K562 (cell line): ENCODE measurements around the gene LIF. TPM values are rescaled to one million over a fixed set of nuclear protein-coding genes. Genes with fewer than 3 reads are reported as not detected.

Experiments
- ATAC-seq: fragments of 200-7000 bp; cut with Tn5 transposase; 3 replicates; pipeline ENCODE4 v1.9.1; 2020; ENCODE audit warnings: moderate library complexity
- BruUV-seq: library from RNA; stranded (reverse); fragments of 400-500 nt; replicated peaks from 2 replicates; lab custom pipeline; 2021; lab: Mats Ljungman, UMichigan
- CTCF ChIA-PET: fragments of 300-600 bp; formaldehyde crosslinking; extraction: SDS; loops from one replicate; lab custom pipeline; 2021; ENCODE audit warnings: low intra/inter-chr PET ratio; lab: Yijun Ruan, JAX
- POLR2A ChIA-PET: fragments of 300-600, 350-650 bp; sonication (Branson Sonifier 250); formaldehyde crosslinking; extraction: SDS; loops from one replicate; lab custom pipeline; 2021; ENCODE audit warnings: antibody characterized with exemption, inconsistent platforms; lab: Yijun Ruan, JAX
- DNase-seq, 4 experiments: peaks; one replicate each; pipeline versions ENCODE4 v3.0.0 to v3.0.0-alpha.2; 2011 to 2018; ENCODE audit warnings: low spot score in 3 of 4, mixed read lengths in 3 of 4; ENCODE audit errors: extremely low read depth in 1 of 4
- FAIRE-seq: peaks from 2 replicates; lab custom pipeline; 2011; peaks lifted over from hg19 to GRCh38; lab: Jason Lieb, UNC
- H2AFZ ChIP-seq: 2 replicates; pipeline ENCODE4 v1.6.0; 2011; ENCODE audit warnings: low read depth, low read length, control low read depth, inconsistent platforms
- H3K27ac ChIP-seq: fragments of 200-600 bp; 3 replicates; pipeline ENCODE4 v1.8.0; 2011; ENCODE audit warnings: low read depth, mild to moderate bottlenecking, control low read depth, inconsistent platforms, low read length, moderate library complexity, mixed read lengths; ENCODE audit errors: extremely low read depth
- H3K27me3 ChIP-seq, 2 experiments: fragments of 300-600 bp in 1 of 2; 2 replicates in 1 of 2; 3 replicates in 1 of 2; pipeline versions ENCODE4 v1.6.0 to v1.8.0; 2011; ENCODE audit warnings: inconsistent platforms in 2 of 2, low read length in 2 of 2, mild to moderate bottlenecking in 1 of 2, mixed read lengths in 1 of 2, moderate library complexity in 1 of 2; ENCODE audit not compliant: control insufficient read depth in 2 of 2, insufficient read depth in 2 of 2
- H3K36me3 ChIP-seq: fragments of 300-600 bp; 3 replicates; pipeline ENCODE4 v1.8.0; 2011; ENCODE audit warnings: mild to moderate bottlenecking, low read length, inconsistent platforms; ENCODE audit not compliant: control insufficient read depth, insufficient read depth
- H3K4me1 ChIP-seq, 2 experiments: fragments of 200-600 bp in 1 of 2; replicated peaks in 1 of 2; 2 replicates in 1 of 2; 3 replicates in 1 of 2; pipeline versions ENCODE4 v1.5.1 to v1.8.0; 2011; ENCODE audit warnings: inconsistent platforms in 2 of 2, low read length in 2 of 2, mild to moderate bottlenecking in 1 of 2, mixed read lengths in 1 of 2, moderate library complexity in 1 of 2; ENCODE audit not compliant: control insufficient read depth in 2 of 2, insufficient read depth in 2 of 2
- H3K4me2 ChIP-seq: 2 replicates; pipeline ENCODE4 v1.6.1; 2011; ENCODE audit warnings: low read length, control low read depth, inconsistent platforms, mixed read lengths; ENCODE audit not compliant: insufficient read depth
- H3K4me3 ChIP-seq: fragments of 200-600 bp; sonication (generic), shearing (Covaris generic); 2 replicates; pipeline ENCODE4 v1.5.1; 2016; ENCODE audit warnings: control low read depth, inconsistent platforms
- H3K79me2 ChIP-seq: fragments of 200-600 bp; 3 replicates; pipeline ENCODE4 v1.8.0; 2011; ENCODE audit warnings: low read length, inconsistent platforms; ENCODE audit not compliant: control insufficient read depth, insufficient read depth
- H3K9ac ChIP-seq, 2 experiments: 2 replicates each; pipeline versions ENCODE4 v1.6.0 to v1.6.1; 2011; ENCODE audit warnings: low read depth in 2 of 2, low read length in 2 of 2, control low read depth in 1 of 2, inconsistent platforms in 1 of 2, mild to moderate bottlenecking in 1 of 2, mixed read lengths in 1 of 2; ENCODE audit not compliant: insufficient read depth in 1 of 2
- H3K9me1 ChIP-seq: one replicate; pipeline ENCODE4 v1.6.0; 2011; ENCODE audit warnings: inconsistent platforms, mild to moderate bottlenecking, low read length, moderate library complexity; ENCODE audit not compliant: control insufficient read depth, insufficient read depth
- H3K9me3 ChIP-seq: replicated peaks from 2 replicates; pipeline ENCODE4 v1.5.1; 2011; ENCODE audit warnings: low read depth, low read length, inconsistent platforms; ENCODE audit not compliant: control insufficient read depth, insufficient read depth
- H4K20me1 ChIP-seq: replicated peaks from 2 replicates; pipeline ENCODE4 v1.6.1; 2011; ENCODE audit warnings: low read length, inconsistent platforms, mixed read lengths; ENCODE audit not compliant: control insufficient read depth, insufficient read depth
- NCOA6 ChIP-seq: fragments of 450-650 bp; IDR thresholded peaks from 2 replicates; pipeline ENCODE4 v1.6.1; 2017; ENCODE audit warnings: mild to moderate bottlenecking
- NFIC ChIP-seq: fragments of 450-650 bp; IDR thresholded peaks from 2 replicates; pipeline ENCODE4 v1.6.1; 2017; ENCODE audit warnings: mild to moderate bottlenecking, inconsistent platforms
- PHB ChIP-seq: fragments of 250-450 bp; sonication (Bioruptor Pico); IDR thresholded peaks from 2 replicates; pipeline ENCODE4 v1.5.0; 2021
- POU5F1 ChIP-seq: fragments of 150-350 bp; IDR thresholded peaks from 2 replicates; pipeline ENCODE4 v1.6.1; 2014; ENCODE audit warnings: borderline replicate concordance, low read length, low read depth, mild to moderate bottlenecking; ENCODE audit not compliant: partially characterized antibody
- SMARCC2 ChIP-seq: fragments of 450-650 bp; IDR thresholded peaks from 2 replicates; pipeline ENCODE4 v1.6.1; 2017; ENCODE audit warnings: antibody characterized with exemption, moderate library complexity, mild to moderate bottlenecking, low read depth
- ZNF239 ChIP-seq: fragments of 250-450 bp; sonication (Bioruptor Pico); IDR thresholded peaks from 2 replicates; pipeline ENCODE4 v1.4.0; 2020; ENCODE audit warnings: mild to moderate bottlenecking
- WGBS: fragments of 100-300 bp; shearing (Covaris generic); methylation state at CpG from one replicate; pipeline ENCODE4 v1.1.6; 2016; ENCODE audit warnings: low coverage, mixed read lengths; ENCODE audit not compliant: insufficient coverage; ENCODE audit errors: missing lambda C conversion rate; 5-methylcytosine and 5-hydroxymethylcytosine counted together
- in situ Hi-C: fragments of 300-500 bp; cut with MboI; formaldehyde crosslinking; loops from 4 replicates; pipeline ENCODE4 v1.15.0; 2018; ENCODE audit warnings: inconsistent platforms, mixed read lengths
- intact Hi-C: fragments of 100-400 bp; cut with micrococcal nuclease; formaldehyde crosslinking; loops from 2 replicates; pipeline ENCODE4 v1.14.2; 2022
- polyA plus RNA-seq, 8 experiments: library from polyadenylated mRNA; depleted of rRNA in 4 of 8; stranded (reverse) in 5 of 8; unstranded in 3 of 8; fragments of >200 nt; fragmentation: Nextera tagmentation in 2 of 8; fragmentation: Illumina TruSeq in 1 of 8; extraction: Ambion mirVana in 2 of 8; extraction: Trizol in 1 of 8; gene quantifications; 2 replicates each; pipeline versions ENCODE4 v1.2.1 to v1.2.3, GENCODE V29; 2011 to 2014; ENCODE audit warnings: inconsistent platforms in 1 of 8, missing spikeins in 1 of 8
- total RNA-seq, 7 experiments: library from RNA; depleted of rRNA in 6 of 7; stranded (reverse); fragments of >200 nt in 6 of 7; fragmentation: Illumina TruSeq in 2 of 7; extraction: Trizol in 2 of 7; gene quantifications; 2 replicates each; pipeline versions ENCODE4 v1.2.1 to v1.2.3, GENCODE V29; 2011 to 2021; ENCODE audit warnings: low replicate concordance in 1 of 7
- TF ChIP-seq, protein P1 (sequence below): sonication (generic); formaldehyde crosslinking; IDR thresholded peaks from 2 replicates; pipeline ENCODE4 v1.8.0; 2022; ENCODE audit warnings: mild to moderate bottlenecking, missing genetic modification reagents
- TF ChIP-seq, protein P2 (sequence below): fragments of 450-650 bp; IDR thresholded peaks from one replicate; pipeline ENCODE4 v1.6.1; 2018; ENCODE audit warnings: mild to moderate bottlenecking, moderate library complexity; ENCODE audit not compliant: partially characterized antibody
- TF ChIP-seq, protein P3 (sequence below), 2 experiments: IDR thresholded peaks; 2 replicates each; pipeline ENCODE4 v1.6.1; 2012; ENCODE audit warnings: improper control_type of control experiment in 2 of 2, low read depth in 2 of 2, low read length in 2 of 2, borderline replicate concordance in 1 of 2

The LIF gene
- total and polyA plus RNA-seq, 9 of the 15 experiments (the other 6 are each of a cell fraction or from before 2014, with no cell fraction given) = 0.05 to 0.39 (median 0.18) TPM; not detected in 3

DNA sequence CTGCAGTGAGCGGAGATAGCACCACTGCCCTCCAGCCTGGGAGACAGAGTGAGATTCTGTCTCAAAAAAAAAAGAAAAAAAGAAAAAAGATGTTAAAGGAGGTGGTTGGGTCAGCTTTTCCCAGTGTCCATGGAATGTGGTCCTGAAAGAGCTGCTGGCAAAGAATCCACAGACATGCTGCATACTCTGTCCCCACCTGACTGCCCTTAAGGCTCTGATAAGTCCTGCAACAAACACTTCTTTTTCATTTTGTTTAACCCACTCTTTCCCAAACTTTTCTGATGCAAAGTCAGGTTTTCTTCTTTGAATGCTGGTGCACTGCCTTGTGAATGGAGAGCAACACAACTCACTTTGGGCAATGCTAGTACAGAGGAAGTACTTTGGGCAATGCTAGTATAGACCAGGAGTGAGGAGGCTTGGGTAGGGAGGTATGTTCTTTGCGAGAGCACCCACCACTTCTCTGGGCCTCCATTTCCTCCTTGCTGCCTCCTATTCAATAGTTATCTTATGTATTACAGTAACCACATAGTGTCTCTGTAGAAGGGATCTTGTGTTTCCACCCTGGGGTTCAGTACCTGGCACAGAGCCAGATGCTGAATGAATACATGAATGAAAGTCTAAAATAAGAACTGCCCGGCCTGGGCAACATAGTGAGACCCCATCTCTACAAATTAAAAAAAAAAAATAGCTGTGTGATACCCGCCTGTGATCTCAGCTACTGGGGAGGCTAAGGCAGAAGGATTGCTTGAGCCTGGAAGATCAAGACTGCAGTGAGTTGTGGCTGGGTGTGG is 18.9 kb downstream of the LIF start (continued):
- TF ChIP-seq NFIC (peak; percentile 93), PHB (CRISPR knock-in tag) (no peak), ZNF239 (peak; percentile 98), POU5F1 (no peak)

DNA sequence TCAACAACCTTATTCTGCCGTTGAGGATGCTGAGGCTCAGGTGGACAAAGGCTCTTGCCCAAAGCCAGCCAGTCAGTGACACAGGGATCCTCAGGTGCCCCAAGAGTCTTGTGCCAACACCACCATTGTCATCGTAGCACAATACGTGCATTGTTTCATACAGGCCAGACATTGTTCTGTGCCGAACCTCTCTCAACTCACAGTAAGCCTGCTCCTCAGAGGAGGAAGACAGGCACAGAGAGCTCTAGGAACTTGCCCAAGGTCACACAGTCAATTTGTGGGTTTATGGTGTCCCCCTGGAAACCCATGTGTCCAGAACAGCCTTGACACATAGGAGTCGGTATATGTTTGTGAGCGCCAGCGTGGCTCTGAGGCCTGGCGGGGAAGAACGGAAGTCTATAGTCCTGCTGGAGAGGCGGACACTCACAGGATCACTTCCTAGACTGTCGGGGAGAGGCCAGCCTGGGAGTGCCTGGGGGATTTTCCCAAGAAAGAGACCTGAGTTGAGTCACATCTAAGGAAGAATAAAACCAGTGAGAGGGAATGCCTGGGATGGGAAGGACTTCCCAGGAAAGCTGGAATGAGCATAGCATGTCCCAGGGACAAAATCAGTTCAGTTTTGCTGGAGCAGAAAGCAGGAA is 20.2 kb downstream of the LIF start:
- no peak for DNase-seq
- CTCF ChIA-PET = interaction anchor here (0.6 kb wide), 1 partner anchor 595 kb away, joined by 3 read pairs; no protein-coding TSS in a partner anchor
- no peak for ATAC-seq
- no peak overlapping the region for H3K4me3 ChIP-seq
- 21% methylated on average over 7 of the region's 11 CpGs for WGBS
- no peak overlapping the region for H2AFZ ChIP-seq
- no peaks in the 10 kb centered on the region for H3K79me2 ChIP-seq
- no peaks in the 10 kb centered on the region for H3K36me3 ChIP-seq
- no peak overlapping the region for H3K27ac ChIP-seq
- TF ChIP-seq NCOA6 (no peak), SMARCC2 (no peak)
- TF ChIP-seq, protein P1, sequence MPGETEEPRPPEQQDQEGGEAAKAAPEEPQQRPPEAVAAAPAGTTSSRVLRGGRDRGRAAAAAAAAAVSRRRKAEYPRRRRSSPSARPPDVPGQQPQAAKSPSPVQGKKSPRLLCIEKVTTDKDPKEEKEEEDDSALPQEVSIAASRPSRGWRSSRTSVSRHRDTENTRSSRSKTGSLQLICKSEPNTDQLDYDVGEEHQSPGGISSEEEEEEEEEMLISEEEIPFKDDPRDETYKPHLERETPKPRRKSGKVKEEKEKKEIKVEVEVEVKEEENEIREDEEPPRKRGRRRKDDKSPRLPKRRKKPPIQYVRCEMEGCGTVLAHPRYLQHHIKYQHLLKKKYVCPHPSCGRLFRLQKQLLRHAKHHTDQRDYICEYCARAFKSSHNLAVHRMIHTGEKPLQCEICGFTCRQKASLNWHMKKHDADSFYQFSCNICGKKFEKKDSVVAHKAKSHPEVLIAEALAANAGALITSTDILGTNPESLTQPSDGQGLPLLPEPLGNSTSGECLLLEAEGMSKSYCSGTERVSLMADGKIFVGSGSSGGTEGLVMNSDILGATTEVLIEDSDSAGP = no peak
- TF ChIP-seq, protein P2, sequence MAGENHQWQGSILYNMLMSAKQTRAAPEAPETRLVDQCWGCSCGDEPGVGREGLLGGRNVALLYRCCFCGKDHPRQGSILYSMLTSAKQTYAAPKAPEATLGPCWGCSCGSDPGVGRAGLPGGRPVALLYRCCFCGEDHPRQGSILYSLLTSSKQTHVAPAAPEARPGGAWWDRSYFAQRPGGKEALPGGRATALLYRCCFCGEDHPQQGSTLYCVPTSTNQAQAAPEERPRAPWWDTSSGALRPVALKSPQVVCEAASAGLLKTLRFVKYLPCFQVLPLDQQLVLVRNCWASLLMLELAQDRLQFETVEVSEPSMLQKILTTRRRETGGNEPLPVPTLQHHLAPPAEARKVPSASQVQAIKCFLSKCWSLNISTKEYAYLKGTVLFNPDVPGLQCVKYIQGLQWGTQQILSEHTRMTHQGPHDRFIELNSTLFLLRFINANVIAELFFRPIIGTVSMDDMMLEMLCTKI = no peak
- TF ChIP-seq, protein P3, sequence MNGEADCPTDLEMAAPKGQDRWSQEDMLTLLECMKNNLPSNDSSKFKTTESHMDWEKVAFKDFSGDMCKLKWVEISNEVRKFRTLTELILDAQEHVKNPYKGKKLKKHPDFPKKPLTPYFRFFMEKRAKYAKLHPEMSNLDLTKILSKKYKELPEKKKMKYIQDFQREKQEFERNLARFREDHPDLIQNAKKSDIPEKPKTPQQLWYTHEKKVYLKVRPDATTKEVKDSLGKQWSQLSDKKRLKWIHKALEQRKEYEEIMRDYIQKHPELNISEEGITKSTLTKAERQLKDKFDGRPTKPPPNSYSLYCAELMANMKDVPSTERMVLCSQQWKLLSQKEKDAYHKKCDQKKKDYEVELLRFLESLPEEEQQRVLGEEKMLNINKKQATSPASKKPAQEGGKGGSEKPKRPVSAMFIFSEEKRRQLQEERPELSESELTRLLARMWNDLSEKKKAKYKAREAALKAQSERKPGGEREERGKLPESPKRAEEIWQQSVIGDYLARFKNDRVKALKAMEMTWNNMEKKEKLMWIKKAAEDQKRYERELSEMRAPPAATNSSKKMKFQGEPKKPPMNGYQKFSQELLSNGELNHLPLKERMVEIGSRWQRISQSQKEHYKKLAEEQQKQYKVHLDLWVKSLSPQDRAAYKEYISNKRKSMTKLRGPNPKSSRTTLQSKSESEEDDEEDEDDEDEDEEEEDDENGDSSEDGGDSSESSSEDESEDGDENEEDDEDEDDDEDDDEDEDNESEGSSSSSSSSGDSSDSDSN (IDR thresholded peaks at IDR 0.05; ENCODE audit: borderline replicate concordance in 1 of 2, low read depth in 2 of 2, low read length in 2 of 2) = no peak
- no peaks in the 10 kb centered on the region for H3K9me3 ChIP-seq
- peaks cover 0 to 12% of the 10 kb centered on the region in 2 experiments; a peak in 4 of 5 replicates for H3K4me1 ChIP-seq
- POLR2A ChIA-PET = interaction anchor here (0.7 kb wide), 1 partner anchor 167 kb away, joined by 4 read pairs; no protein-coding TSS in a partner anchor
- H3K27me3 ChIP-seq = peaks cover 0 to 54% of the 10 kb centered on the region in 2 experiments; a peak in 3 of 5 replicates
- H3K4me2 ChIP-seq = no peak overlapping the region
- intact Hi-C loops = no loop called here
- FAIRE-seq = no peak
- no TSS peak for BruUV-seq
- H4K20me1 ChIP-seq = no peaks in the 10 kb centered on the region
- in situ Hi-C loops = no loop called here
- H3K9me1 ChIP-seq = no peaks in the 10 kb centered on the region
- no peak overlapping the region for H3K9ac ChIP-seq
